WTC11 (cell line): Measurements from ENCODE around the gene TCEA2. TPM values are rescaled to one million over a fixed set of nuclear protein-coding genes. Genes with fewer than 3 reads are reported as not detected.

ENCODE experiments used
- ATAC-seq: fragments of 200-7000 bp; cut with Tn5 transposase; 2 replicates; pipeline ENCODE4 v1.10.0; 2021; ENCODE audit warnings: mild to moderate bottlenecking, moderate library complexity
- CTCF ChIA-PET: fragments of 300-600 bp; sonication (Branson Sonifier 250); formaldehyde crosslinking; loops from one replicate; lab custom pipeline; 2021; ENCODE audit warnings: antibody characterized with exemption; lab: Charles Lee
- POLR2A ChIA-PET: fragments of 350-600 bp; sonication (Branson Sonifier 250); formaldehyde crosslinking; loops from one replicate; lab custom pipeline; 2021; ENCODE audit warnings: antibody characterized with exemption; lab: Charles Lee
- DNase-seq: peaks from one replicate; pipeline ENCODE4 v3.0.0; 2021; ENCODE audit warnings: low spot score
- H3K27ac Mint-ChIP-seq: 2 replicates; pipeline ENCODE4 v1.8.0; 2021; ENCODE audit warnings: mixed read lengths
- H3K27me3 Mint-ChIP-seq: 2 replicates; pipeline ENCODE4 v1.8.0; 2021; ENCODE audit warnings: low read depth, mild to moderate bottlenecking, moderate library complexity, mixed read lengths
- H3K36me3 Mint-ChIP-seq: 2 replicates; pipeline ENCODE4 v1.8.0; 2021; ENCODE audit warnings: mixed read lengths
- H3K4me1 Mint-ChIP-seq: 2 replicates; pipeline ENCODE4 v1.8.0; 2022; ENCODE audit warnings: mixed read lengths
- H3K4me3 Mint-ChIP-seq: 2 replicates; pipeline ENCODE4 v1.8.0; 2021; ENCODE audit warnings: mild to moderate bottlenecking, moderate library complexity, mixed read lengths
- H3K9me3 Mint-ChIP-seq: 2 replicates; pipeline ENCODE4 v1.8.0; 2021; ENCODE audit warnings: mixed read lengths
- AFF4 ChIP-seq: sonication (generic); formaldehyde crosslinking; IDR thresholded peaks from 2 replicates; pipeline ENCODE4 v1.8.1; 2023; ENCODE audit warnings: mild to moderate bottlenecking, missing genetic modification reagents, borderline replicate concordance
- ATF6 ChIP-seq: sonication (generic); formaldehyde crosslinking; IDR thresholded peaks from 2 replicates; pipeline ENCODE4 v1.8.1; 2023; ENCODE audit warnings: mild to moderate bottlenecking, missing genetic modification reagents
- ELF4 ChIP-seq: sonication (generic); formaldehyde crosslinking; IDR thresholded peaks from 2 replicates; pipeline ENCODE4 v1.8.1; 2022; ENCODE audit warnings: low read depth, mild to moderate bottlenecking, moderate library complexity, missing genetic modification reagents
- HMGA2 ChIP-seq: fragments of 250-450 bp; sonication (Bioruptor Pico); IDR thresholded peaks from 2 replicates; pipeline ENCODE4 v1.4.0; 2021; ENCODE audit warnings: mild to moderate bottlenecking, moderate library complexity
- NFE2L1 ChIP-seq: sonication (generic); formaldehyde crosslinking; IDR thresholded peaks from 2 replicates; pipeline ENCODE4 v1.8.1; 2023; ENCODE audit warnings: missing genetic modification reagents
- PRDM15 ChIP-seq: sonication (generic); formaldehyde crosslinking; IDR thresholded peaks from 2 replicates; pipeline ENCODE4 v1.8.0; 2022; ENCODE audit warnings: missing genetic modification reagents
- RORB ChIP-seq: fragments of 250-450 bp; sonication (Bioruptor Pico); IDR thresholded peaks from 2 replicates; pipeline ENCODE4 v1.9.0; 2021; ENCODE audit warnings: mild to moderate bottlenecking
- ZNF416 ChIP-seq: fragments of 250-450 bp; sonication (Bioruptor Pico); IDR thresholded peaks from 2 replicates; pipeline ENCODE4 v1.9.0; 2021; ENCODE audit warnings: mild to moderate bottlenecking, inconsistent platforms
- total RNA-seq: library from RNA; stranded (reverse); gene quantifications from 3 replicates; pipeline ENCODE4 v1.2.3, GENCODE V29; 2021
- TF ChIP-seq, protein P1 (sequence below): fragments of 250-450 bp; sonication (Bioruptor Pico); IDR thresholded peaks from 2 replicates; pipeline ENCODE4 v2.1.2; 2022; ENCODE audit warnings: mild to moderate bottlenecking, moderate library complexity
- TF ChIP-seq, protein P2 (sequence below): sonication (generic); formaldehyde crosslinking; IDR thresholded peaks from 2 replicates; pipeline ENCODE4 v1.8.1; 2022; ENCODE audit warnings: missing genetic modification reagents, borderline replicate concordance

The TCEA2 gene
- total RNA-seq, 1 experiment from 2014 or later = 55.8 TPM

- H3K4me1 Mint-ChIP-seq = peaks cover 9% of the 10 kb centered on the region
- POLR2A ChIA-PET = no interaction called here
- no peak for DNase-seq
These were observed 12.6 kb downstream of the TCEA2 start for GRCh38 chr20:64075556-64075955.

More at GRCh38 chr20:64075556-64075955, 12.6 kb downstream of the TCEA2 start:
- TF ChIP-seq PRDM15 (CRISPR knock-in tag) (no peak), ATF6 (CRISPR knock-in tag) (no peak), RORB (CRISPR knock-in tag) (no peak), ZNF416 (no peak), ELF4 (no peak), HMGA2 (no peak), AFF4 (CRISPR knock-in tag) (no peak), NFE2L1 (CRISPR knock-in tag) (no peak)
- TF ChIP-seq, protein P1, sequence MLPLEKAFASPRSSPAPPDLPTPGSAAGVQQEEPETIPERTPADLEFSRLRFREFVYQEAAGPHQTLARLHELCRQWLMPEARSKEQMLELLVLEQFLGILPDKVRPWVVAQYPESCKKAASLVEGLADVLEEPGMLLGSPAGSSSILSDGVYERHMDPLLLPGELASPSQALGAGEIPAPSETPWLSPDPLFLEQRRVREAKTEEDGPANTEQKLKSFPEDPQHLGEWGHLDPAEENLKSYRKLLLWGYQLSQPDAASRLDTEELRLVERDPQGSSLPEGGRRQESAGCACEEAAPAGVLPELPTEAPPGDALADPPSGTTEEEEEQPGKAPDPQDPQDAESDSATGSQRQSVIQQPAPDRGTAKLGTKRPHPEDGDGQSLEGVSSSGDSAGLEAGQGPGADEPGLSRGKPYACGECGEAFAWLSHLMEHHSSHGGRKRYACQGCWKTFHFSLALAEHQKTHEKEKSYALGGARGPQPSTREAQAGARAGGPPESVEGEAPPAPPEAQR (CRISPR knock-in tag) = no peak
- TF ChIP-seq, protein P2, sequence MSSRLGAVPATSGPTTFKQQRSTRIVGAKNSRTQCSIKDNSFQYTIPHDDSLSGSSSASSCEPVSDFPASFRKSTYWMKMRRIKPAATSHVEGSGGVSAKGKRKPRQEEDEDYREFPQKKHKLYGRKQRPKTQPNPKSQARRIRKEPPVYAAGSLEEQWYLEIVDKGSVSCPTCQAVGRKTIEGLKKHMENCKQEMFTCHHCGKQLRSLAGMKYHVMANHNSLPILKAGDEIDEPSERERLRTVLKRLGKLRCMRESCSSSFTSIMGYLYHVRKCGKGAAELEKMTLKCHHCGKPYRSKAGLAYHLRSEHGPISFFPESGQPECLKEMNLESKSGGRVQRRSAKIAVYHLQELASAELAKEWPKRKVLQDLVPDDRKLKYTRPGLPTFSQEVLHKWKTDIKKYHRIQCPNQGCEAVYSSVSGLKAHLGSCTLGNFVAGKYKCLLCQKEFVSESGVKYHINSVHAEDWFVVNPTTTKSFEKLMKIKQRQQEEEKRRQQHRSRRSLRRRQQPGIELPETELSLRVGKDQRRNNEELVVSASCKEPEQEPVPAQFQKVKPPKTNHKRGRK = no peak
- peaks cover 6% of the 10 kb centered on the region for H3K27me3 Mint-ChIP-seq
- no peaks in the 10 kb centered on the region for H3K9me3 Mint-ChIP-seq
- no peaks in the 10 kb centered on the region for H3K36me3 Mint-ChIP-seq
- CTCF ChIA-PET = interaction anchor here (0.6 to 0.9 kb wide), 3 partner anchors 8 to 134 kb away, joined by 3 read pairs; no protein-coding TSS in a partner anchor
- H3K27ac Mint-ChIP-seq = no peak overlapping the region
- ATAC-seq = no peak
- H3K4me3 Mint-ChIP-seq = no peak overlapping the region
